ENCODE data around the gene DYNC2H1. TPM values are rescaled to one million over a fixed set of nuclear protein-coding genes. Genes with fewer than 3 reads are reported as not detected.

Gene DYNC2H1
- total RNA-seq, 1 donor from 2014 or later = 7.1 TPM

DNA sequence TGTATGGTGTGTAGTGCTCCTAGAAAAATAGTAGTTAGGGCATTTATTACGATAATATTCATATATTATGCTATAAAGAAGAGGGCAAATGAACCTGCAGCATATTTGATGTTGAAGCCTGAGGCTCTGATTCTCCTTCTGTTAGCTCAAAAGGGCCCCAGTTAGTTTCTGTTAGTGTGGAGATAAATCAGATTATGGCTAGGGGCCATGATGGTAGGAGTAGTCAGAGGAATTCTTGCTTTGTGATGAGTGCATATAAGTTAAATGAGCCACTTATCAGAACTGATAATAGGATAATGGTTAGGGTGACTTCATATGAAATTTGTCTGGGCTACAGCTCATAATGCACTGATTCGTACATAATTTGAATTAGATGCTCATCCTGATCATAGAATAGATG is 298.4 kb downstream of the DYNC2H1 start:
- Histone ChIP-seq H3K27me3 (no peaks in the 10 kb centered on the region), H3K36me3 (no peaks in the 10 kb centered on the region), H3K9me3 (no peaks in the 10 kb centered on the region), H3K27ac (no peak overlapping the region), H3K4me1 (no peaks in the 10 kb centered on the region), H3K4me3 (no peak overlapping the region)
- no peak for DNase-seq (ENCODE audit: low spot score in 2 of 2)
- intact Hi-C loops (cut with DNase I) = no loop called here
- no peak for TF ChIP-seq CTCF (IDR thresholded peaks at IDR 0.05)

GRCh38 chr11:103413266-103413888 is 304.2 kb downstream of the DYNC2H1 start:
- Histone ChIP-seq H3K36me3 (no peaks in the 10 kb centered on the region), H3K4me3 (no peak overlapping the region), H3K9me3 (no peaks in the 10 kb centered on the region), H3K27ac (no peak overlapping the region), H3K27me3 (no peaks in the 10 kb centered on the region), H3K4me1 (no peaks in the 10 kb centered on the region)
- no peak for DNase-seq (ENCODE audit: low spot score in 2 of 2)
- intact Hi-C loops (cut with DNase I) = no loop called here
- no peak for TF ChIP-seq CTCF (IDR thresholded peaks at IDR 0.05)

GRCh38 chr11:103418014-103418413 is 308.8 kb downstream of the DYNC2H1 start:
- Histone ChIP-seq H3K9me3 (peaks cover 0 to 5% of the 10 kb centered on the region in 2 donors), H3K36me3 (no peaks in the 10 kb centered on the region), H3K4me1 (no peaks in the 10 kb centered on the region), H3K27ac (no peak overlapping the region), H3K27me3 (no peaks in the 10 kb centered on the region), H3K4me3 (no peak overlapping the region)
- intact Hi-C loops (cut with DNase I) = no loop called here
- no peak for TF ChIP-seq CTCF (IDR thresholded peaks at IDR 0.05)
- DNase-seq (ENCODE audit: low spot score in 2 of 2) = no peak

- no peak for TF ChIP-seq CTCF (IDR thresholded peaks at IDR 0.05)
- Histone ChIP-seq H3K27me3 (no peaks in the 10 kb centered on the region), H3K4me3 (no peak overlapping the region), H3K36me3 (no peaks in the 10 kb centered on the region), H3K27ac (no peak overlapping the region), H3K4me1 (no peaks in the 10 kb centered on the region), H3K9me3 (peaks cover 0 to 5% of the 10 kb centered on the region in 2 donors)
- no peak for DNase-seq (ENCODE audit: low spot score in 2 of 2)
- intact Hi-C loops (cut with DNase I) = no loop called here
These were observed 311.4 kb downstream of the DYNC2H1 start for GRCh38 chr11:103420593-103420992.

DNA sequence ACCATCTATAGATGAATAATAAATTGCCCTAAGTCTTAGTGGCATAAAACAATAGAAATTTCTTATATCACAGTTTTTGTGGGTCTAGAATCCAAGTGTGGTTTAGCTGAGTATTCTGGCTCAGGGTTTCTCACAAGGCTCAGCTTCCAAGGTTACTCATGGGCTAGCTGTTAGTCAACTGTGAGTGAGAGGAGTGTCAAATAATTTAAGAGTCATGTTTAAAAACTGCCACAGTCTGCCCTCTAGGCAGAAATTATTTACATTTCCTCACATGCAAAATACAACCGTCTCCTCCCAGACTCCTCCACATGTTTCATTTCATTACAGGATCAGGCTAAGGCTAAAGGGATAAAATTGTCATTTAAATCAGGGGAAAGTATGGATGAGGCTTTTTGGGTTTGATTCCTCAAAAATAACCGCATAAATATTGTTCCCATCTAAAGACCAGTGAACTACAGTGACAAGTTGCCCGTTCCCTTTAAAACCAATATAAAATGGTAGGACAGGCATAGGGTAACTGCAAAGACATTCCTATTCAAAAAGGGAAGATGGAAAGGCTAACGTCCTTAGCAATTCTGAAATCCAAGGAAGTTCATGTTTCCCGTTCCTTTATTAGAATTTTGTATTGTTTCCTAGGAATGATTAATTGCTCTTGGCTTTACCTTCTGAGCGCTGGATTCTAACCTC is 324.3 kb downstream of the DYNC2H1 start:
- intact Hi-C loops (cut with DNase I) = no loop called here
- H3K4me3 ChIP-seq = no peak overlapping the region
- TF ChIP-seq CTCF (IDR thresholded peaks at IDR 0.05) = no peak
- no peaks in the 10 kb centered on the region for H3K27me3 ChIP-seq
- no peaks in the 10 kb centered on the region for H3K4me1 ChIP-seq
- no peak for DNase-seq (ENCODE audit: low spot score in 2 of 2)
- no peaks in the 10 kb centered on the region for H3K9me3 ChIP-seq
- no peak overlapping the region for H3K27ac ChIP-seq
- no peaks in the 10 kb centered on the region for H3K36me3 ChIP-seq

All from ascending aorta (tissue), 2 donors.